KMS-11 (cell line): ENCODE results near the gene SIGLEC11.

ENCODE experiments used
- H2AFZ ChIP-seq: fragments of 200-600 bp; sonication (generic); 2 replicates; pipeline ENCODE4 v1.6.1; 2016; ENCODE audit warnings: antibody characterized with exemption, mixed run types, low read depth
- H3K27ac ChIP-seq: fragments of 200-600 bp; sonication (generic); 2 replicates; pipeline ENCODE4 v1.6.1; 2016; ENCODE audit warnings: mild to moderate bottlenecking, mixed run types
- H3K27me3 ChIP-seq: fragments of 200-600 bp; sonication (generic); 2 replicates; pipeline ENCODE4 v1.6.1; 2017; ENCODE audit warnings: mild to moderate bottlenecking, low read depth, mixed run types, moderate library complexity; ENCODE audit not compliant: insufficient read depth
- H3K36me3 ChIP-seq: fragments of 200-600 bp; sonication (generic); 2 replicates; pipeline ENCODE4 v1.6.1; 2017; ENCODE audit warnings: mild to moderate bottlenecking, mixed run types; ENCODE audit not compliant: insufficient read depth
- H3K4me1 ChIP-seq: fragments of 200-600 bp; sonication (generic); 2 replicates; pipeline ENCODE4 v1.6.1; 2016; ENCODE audit warnings: mild to moderate bottlenecking, low read depth, mixed run types; ENCODE audit not compliant: poor library complexity, severe bottlenecking
- H3K4me2 ChIP-seq: fragments of 200-600 bp; sonication (generic); 2 replicates; pipeline ENCODE4 v1.7.0; 2016; ENCODE audit warnings: mild to moderate bottlenecking, mixed run types
- H3K4me3 ChIP-seq: fragments of 200-600 bp; sonication (generic); IDR thresholded peaks from 2 replicates; pipeline ENCODE4 v1.6.1; 2017; ENCODE audit warnings: low read depth, low read length, mixed read lengths; ENCODE audit not compliant: insufficient read depth
- H3K79me2 ChIP-seq: fragments of 200-600 bp; sonication (generic); 2 replicates; pipeline ENCODE4 v1.6.1; 2016; ENCODE audit warnings: low read depth, mixed run types; ENCODE audit not compliant: insufficient read depth
- H3K9ac ChIP-seq: fragments of 200-600 bp; sonication (generic); 2 replicates; pipeline ENCODE4 v1.6.1; 2016; ENCODE audit warnings: mild to moderate bottlenecking, mixed run types
- H4K20me1 ChIP-seq: fragments of 200-600 bp; sonication (generic); 2 replicates; pipeline ENCODE4 v1.6.1; 2016; ENCODE audit warnings: mild to moderate bottlenecking, mixed run types; ENCODE audit not compliant: insufficient read depth
- TF ChIP-seq, protein P1 (sequence below): fragments of 200-600 bp; sonication (generic); conservative IDR thresholded peaks from 2 replicates; pipeline ENCODE4 v1.6.1; 2017; ENCODE audit warnings: low read depth, mild to moderate bottlenecking, antibody characterized with exemption, low read length, moderate library complexity, mixed read lengths

Gene SIGLEC11

GRCh38 chr19:50001775-50002174 lies 40.8 kb upstream of the SIGLEC11 start:
- Histone ChIP-seq H3K27me3 (no peaks in the 10 kb centered on the region), H3K4me2 (no peak overlapping the region), H3K27ac (no peak overlapping the region), H3K9ac (no peak overlapping the region), H3K79me2 (no peaks in the 10 kb centered on the region), H3K4me1 (peaks cover 26% of the 10 kb centered on the region), H3K36me3 (peaks cover 4% of the 10 kb centered on the region; the same call in 1 of the 2 replicates), H2AFZ (no peak overlapping the region), H4K20me1 (no peaks in the 10 kb centered on the region), H3K4me3 (no peak overlapping the region)
- TF ChIP-seq, protein P1, sequence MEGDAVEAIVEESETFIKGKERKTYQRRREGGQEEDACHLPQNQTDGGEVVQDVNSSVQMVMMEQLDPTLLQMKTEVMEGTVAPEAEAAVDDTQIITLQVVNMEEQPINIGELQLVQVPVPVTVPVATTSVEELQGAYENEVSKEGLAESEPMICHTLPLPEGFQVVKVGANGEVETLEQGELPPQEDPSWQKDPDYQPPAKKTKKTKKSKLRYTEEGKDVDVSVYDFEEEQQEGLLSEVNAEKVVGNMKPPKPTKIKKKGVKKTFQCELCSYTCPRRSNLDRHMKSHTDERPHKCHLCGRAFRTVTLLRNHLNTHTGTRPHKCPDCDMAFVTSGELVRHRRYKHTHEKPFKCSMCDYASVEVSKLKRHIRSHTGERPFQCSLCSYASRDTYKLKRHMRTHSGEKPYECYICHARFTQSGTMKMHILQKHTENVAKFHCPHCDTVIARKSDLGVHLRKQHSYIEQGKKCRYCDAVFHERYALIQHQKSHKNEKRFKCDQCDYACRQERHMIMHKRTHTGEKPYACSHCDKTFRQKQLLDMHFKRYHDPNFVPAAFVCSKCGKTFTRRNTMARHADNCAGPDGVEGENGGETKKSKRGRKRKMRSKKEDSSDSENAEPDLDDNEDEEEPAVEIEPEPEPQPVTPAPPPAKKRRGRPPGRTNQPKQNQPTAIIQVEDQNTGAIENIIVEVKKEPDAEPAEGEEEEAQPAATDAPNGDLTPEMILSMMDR, result no peak

DNA sequence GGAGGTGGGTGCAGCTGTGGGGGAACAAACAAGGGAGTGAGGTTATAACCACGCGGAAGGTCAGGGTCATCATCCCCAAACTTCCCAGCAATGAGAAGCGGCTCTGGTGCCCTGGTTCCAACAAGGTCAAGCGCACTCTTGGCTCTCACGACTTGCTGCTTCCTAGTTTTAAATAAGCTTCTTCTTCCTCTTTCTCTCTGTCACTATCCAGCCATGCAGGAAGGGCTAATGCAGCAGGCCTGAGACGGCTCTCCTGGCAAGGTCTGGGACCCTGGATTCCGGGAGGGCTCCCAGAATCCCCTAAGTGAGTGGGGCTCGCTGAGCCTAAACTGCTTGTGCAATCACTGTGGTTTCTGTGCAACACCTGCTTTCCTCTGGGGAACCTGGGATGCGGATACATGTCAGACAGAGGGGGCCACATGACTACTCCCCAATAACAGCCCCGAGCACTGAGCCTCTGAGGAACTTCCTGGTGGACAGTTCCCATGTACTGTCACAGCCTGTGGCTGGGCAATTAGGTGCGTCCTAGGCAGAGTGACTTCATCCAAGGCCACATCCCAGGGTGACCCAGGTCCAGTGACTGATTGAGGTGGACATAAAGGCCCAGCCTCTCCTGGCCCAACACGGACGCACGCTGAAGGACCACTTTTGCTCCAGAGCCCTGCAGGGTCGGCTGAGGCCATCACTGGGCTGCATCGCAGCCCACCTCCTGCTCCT lies 40.0 kb upstream of the SIGLEC11 start:
- Histone ChIP-seq H3K9ac (no peak overlapping the region), H4K20me1 (no peaks in the 10 kb centered on the region), H3K27me3 (no peaks in the 10 kb centered on the region), H3K4me2 (no peak overlapping the region), H3K27ac (no peak overlapping the region), H2AFZ (no peak overlapping the region), H3K4me1 (peaks cover 26% of the 10 kb centered on the region), H3K79me2 (no peaks in the 10 kb centered on the region), H3K4me3 (no peak overlapping the region), H3K36me3 (peaks cover 4% of the 10 kb centered on the region; the same call in 1 of the 2 replicates)
- TF ChIP-seq, protein P1, result no peak

GRCh38 chr19:50000038-50000840 lies 39.3 kb upstream of the SIGLEC11 start:
- Histone ChIP-seq H3K4me3 (no peak overlapping the region), H3K27ac (no peak overlapping the region), H4K20me1 (no peaks in the 10 kb centered on the region), H3K36me3 (peaks cover 4% of the 10 kb centered on the region; the same call in 1 of the 2 replicates), H3K27me3 (no peaks in the 10 kb centered on the region), H3K4me1 (peaks cover 22% of the 10 kb centered on the region), H3K9ac (no peak overlapping the region), H3K4me2 (no peak overlapping the region), H3K79me2 (no peaks in the 10 kb centered on the region), H2AFZ (no peak overlapping the region)
- TF ChIP-seq, protein P1, result no peak

DNA sequence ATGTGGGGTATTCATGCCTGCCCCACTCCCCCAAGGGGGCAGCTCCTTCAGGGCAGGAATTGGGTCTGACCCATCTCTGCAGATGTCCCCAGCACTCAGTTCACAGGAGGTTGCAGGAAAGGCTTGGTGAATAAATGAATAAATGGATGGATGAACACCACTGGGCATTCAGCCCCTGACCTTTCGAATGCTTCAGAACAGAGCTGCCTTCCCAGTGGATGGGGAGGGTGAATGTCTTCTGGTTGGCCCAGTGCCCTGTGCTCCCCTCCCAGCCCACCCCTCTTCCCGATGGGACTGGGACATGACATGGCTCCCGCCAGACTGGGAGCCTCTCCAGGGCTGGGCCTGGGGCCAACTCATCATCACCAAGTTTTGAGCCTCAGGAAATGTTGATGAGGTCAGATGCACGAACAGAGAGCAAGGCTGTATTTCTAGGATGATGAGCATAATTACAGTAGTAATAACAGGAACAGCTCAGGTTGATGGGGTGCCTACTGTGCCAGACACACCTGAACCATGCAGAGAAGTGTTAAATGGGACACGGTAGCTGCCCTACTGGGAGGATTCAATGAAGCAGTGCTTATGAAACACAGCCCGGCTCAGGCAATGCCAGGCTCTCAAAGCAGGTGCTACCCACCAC lies 38.5 kb upstream of the SIGLEC11 start:
- Histone ChIP-seq H4K20me1 (no peaks in the 10 kb centered on the region), H3K9ac (no peak overlapping the region), H2AFZ (no peak overlapping the region), H3K27ac (no peak overlapping the region), H3K36me3 (peaks cover 4% of the 10 kb centered on the region; the same call in 1 of the 2 replicates), H3K79me2 (no peaks in the 10 kb centered on the region), H3K4me2 (no peak overlapping the region), H3K4me3 (no peak overlapping the region), H3K4me1 (peaks cover 15% of the 10 kb centered on the region), H3K27me3 (no peaks in the 10 kb centered on the region)
- TF ChIP-seq, protein P1, result no peak
